ENCODE results near the gene GINS2. TPM values are rescaled to one million over a fixed set of nuclear protein-coding genes. Genes with fewer than 3 reads are reported as not detected.

The GINS2 gene
- total and polyA plus RNA-seq, 8 donors: 0.87 to 3.6 (median 2.0) TPM; not detected in 1

GRCh38 chr16:85641305-85641704, 47.4 kb downstream of the GINS2 start:
- peak overlapping the region; percentile 28 to 65 (median 43) for H3K27ac ChIP-seq
- intact Hi-C loops (cut with DNase I; ENCODE audit: low total_unique reads): no loop called here
- no peak for DNase-seq
- peaks cover 85 to 100% (median 94%) of the 10 kb centered on the region in 4 donors for H3K4me1 ChIP-seq
- no peaks in the 10 kb centered on the region for H3K9me3 ChIP-seq
- H3K27me3 ChIP-seq: no peaks in the 10 kb centered on the region
- H3K4me3 ChIP-seq: no peak overlapping the region
- WGBS, 5 donors: 66 to 80% (median 75%) methylated on average over 20 to 24 of the region's 24 CpGs
- no peak for TF ChIP-seq POLR2A (IDR thresholded peaks at IDR 0.05)
- TF ChIP-seq EP300 (IDR thresholded peaks at IDR 0.05): no peak
- TF ChIP-seq POLR2AphosphoS5 (IDR thresholded peaks at IDR 0.05): no peak
- TF ChIP-seq, protein P1, sequence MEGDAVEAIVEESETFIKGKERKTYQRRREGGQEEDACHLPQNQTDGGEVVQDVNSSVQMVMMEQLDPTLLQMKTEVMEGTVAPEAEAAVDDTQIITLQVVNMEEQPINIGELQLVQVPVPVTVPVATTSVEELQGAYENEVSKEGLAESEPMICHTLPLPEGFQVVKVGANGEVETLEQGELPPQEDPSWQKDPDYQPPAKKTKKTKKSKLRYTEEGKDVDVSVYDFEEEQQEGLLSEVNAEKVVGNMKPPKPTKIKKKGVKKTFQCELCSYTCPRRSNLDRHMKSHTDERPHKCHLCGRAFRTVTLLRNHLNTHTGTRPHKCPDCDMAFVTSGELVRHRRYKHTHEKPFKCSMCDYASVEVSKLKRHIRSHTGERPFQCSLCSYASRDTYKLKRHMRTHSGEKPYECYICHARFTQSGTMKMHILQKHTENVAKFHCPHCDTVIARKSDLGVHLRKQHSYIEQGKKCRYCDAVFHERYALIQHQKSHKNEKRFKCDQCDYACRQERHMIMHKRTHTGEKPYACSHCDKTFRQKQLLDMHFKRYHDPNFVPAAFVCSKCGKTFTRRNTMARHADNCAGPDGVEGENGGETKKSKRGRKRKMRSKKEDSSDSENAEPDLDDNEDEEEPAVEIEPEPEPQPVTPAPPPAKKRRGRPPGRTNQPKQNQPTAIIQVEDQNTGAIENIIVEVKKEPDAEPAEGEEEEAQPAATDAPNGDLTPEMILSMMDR (IDR thresholded peaks at IDR 0.05): no peak
- H3K36me3 ChIP-seq: peaks cover 0 to 17% (median 15%) of the 10 kb centered on the region in 4 donors

DNA sequence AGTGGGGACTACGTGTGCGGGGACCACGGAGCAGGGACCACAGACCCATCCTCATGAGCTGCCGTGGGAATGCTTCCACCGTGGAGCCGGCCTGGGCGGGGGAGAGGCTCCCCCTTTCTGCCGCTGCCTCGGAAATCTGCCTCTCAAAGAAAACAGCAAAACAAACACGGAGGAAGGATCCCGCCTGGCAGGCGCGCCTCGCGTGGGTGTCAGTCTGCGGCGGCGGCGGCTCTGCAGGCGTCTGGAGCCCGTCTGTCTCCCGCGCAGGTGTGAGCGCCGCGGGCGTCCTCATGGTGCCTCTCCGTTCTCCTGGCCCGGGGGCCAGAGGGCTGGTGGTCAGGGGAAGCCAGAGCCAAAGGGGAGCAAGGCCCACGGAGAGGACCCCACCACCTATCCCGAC, 48.2 kb downstream of the GINS2 start:
- 66 to 83% (median 77%) methylated on average over 22 to 31 of the region's 31 CpGs for WGBS, 5 donors
- TF ChIP-seq, protein P1 (IDR thresholded peaks at IDR 0.05): no peak
- TF ChIP-seq POLR2A (IDR thresholded peaks at IDR 0.05) (no peak), POLR2AphosphoS5 (IDR thresholded peaks at IDR 0.05) (no peak), EP300 (IDR thresholded peaks at IDR 0.05) (no peak)
- Histone ChIP-seq H3K4me1 (peaks cover 91 to 100% (median 98%) of the 10 kb centered on the region in 4 donors), H3K4me3 (no peak overlapping the region), H3K27me3 (no peaks in the 10 kb centered on the region), H3K36me3 (peaks cover 0 to 21% (median 18%) of the 10 kb centered on the region in 4 donors), H3K9me3 (no peaks in the 10 kb centered on the region), H3K27ac (peak overlapping the region in 4 of 5 donors; percentile 31 to 72 (median 65))
- DNase-seq: no peak
- intact Hi-C loops (cut with DNase I; ENCODE audit: low total_unique reads): no loop called here

GRCh38 chr16:85640254-85640558, 48.5 kb downstream of the GINS2 start:
- Histone ChIP-seq H3K27ac (peak overlapping the region; percentile 31 to 72 (median 65)), H3K4me3 (no peak overlapping the region), H3K36me3 (peaks cover 0 to 25% (median 16%) of the 10 kb centered on the region in 4 donors), H3K4me1 (peaks cover 91 to 100% (median 98%) of the 10 kb centered on the region in 4 donors), H3K27me3 (no peaks in the 10 kb centered on the region), H3K9me3 (no peaks in the 10 kb centered on the region)
- WGBS, 5 donors: 66 to 78% (median 67%) methylated on average over 8 to 13 of the region's 13 CpGs; no CpG with 5 or more reads in 1 of the 5 donors
- DNase-seq: no peak
- TF ChIP-seq EP300 (IDR thresholded peaks at IDR 0.05): no peak
- no peak for TF ChIP-seq POLR2A (IDR thresholded peaks at IDR 0.05)
- TF ChIP-seq, protein P1 (IDR thresholded peaks at IDR 0.05): no peak
- TF ChIP-seq POLR2AphosphoS5 (IDR thresholded peaks at IDR 0.05): no peak
- intact Hi-C loops (cut with DNase I; ENCODE audit: low total_unique reads): no loop called here

- Histone ChIP-seq H3K36me3 (peaks cover 0 to 29% (median 19%) of the 10 kb centered on the region in 4 donors), H3K4me1 (peaks cover 91 to 100% (median 98%) of the 10 kb centered on the region in 4 donors), H3K9me3 (no peaks in the 10 kb centered on the region), H3K27me3 (no peaks in the 10 kb centered on the region), H3K27ac (peak overlapping the region; percentile 31 to 72 (median 65)), H3K4me3 (no peak overlapping the region)
- no peak for TF ChIP-seq POLR2A (IDR thresholded peaks at IDR 0.05)
- TF ChIP-seq, protein P1 (IDR thresholded peaks at IDR 0.05): peak in 2 of 7 experiments; percentile 7 to 15
- TF ChIP-seq POLR2AphosphoS5 (IDR thresholded peaks at IDR 0.05): peak in 1 of 3 donors; percentile 70
- TF ChIP-seq EP300 (IDR thresholded peaks at IDR 0.05): no peak
- DNase-seq: peak; percentile 78 to 81
- WGBS, 5 donors: 47 to 77% (median 56%) methylated on average over 19 to 35 of the region's 35 CpGs
- intact Hi-C loops (cut with DNase I; ENCODE audit: low total_unique reads): no loop called here
Observed at GRCh38 chr16:85639529-85640253, 49.1 kb downstream of the GINS2 start.

Data from stomach (tissue), 9 donors.